Measurements from ENCODE around the gene CSMD2. TPM values are rescaled to one million over a fixed set of nuclear protein-coding genes. Genes with fewer than 3 reads are reported as not detected.

CSMD2 gene
- total RNA-seq, 1 donor from 2014 or later = 2.1 TPM

DNA sequence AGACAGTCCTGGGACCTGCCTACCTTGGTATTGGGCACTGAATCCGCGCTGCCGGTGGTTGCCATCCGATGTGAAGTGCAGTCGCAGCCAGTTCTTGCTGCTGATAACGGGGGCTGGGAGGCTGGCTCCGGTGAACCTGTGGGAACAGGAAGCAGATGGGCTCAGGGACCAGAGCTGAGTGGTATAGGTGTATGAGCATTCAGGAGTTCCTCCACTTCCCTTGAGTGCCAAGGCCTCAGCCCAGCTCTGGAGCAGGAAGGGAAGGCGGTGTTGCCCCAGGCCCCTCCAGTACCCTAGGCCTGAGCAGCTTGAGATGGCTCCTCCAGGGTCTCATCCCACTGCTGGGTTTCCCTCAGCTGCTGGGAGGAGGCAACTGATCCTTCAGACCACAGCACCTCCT, 318.2 kb downstream of the CSMD2 start:
- DNase-seq (ENCODE audit: low spot score) = no peak
- no peak overlapping the region for H3K27ac Mint-ChIP-seq (ENCODE audit: unreplicated experiment)
- no peaks in the 10 kb centered on the region for H3K9me3 Mint-ChIP-seq (ENCODE audit: unreplicated experiment)
- no peak overlapping the region for H3K4me3 Mint-ChIP-seq (ENCODE audit: unreplicated experiment)
- no peak for TF ChIP-seq CTCF (IDR thresholded peaks at IDR 0.05; ENCODE audit: unreplicated experiment)
- H3K4me1 Mint-ChIP-seq (ENCODE audit: unreplicated experiment) = peaks cover 13% of the 10 kb centered on the region
- H3K27me3 Mint-ChIP-seq (ENCODE audit: unreplicated experiment) = peaks cover 6% of the 10 kb centered on the region
- no peaks in the 10 kb centered on the region for H3K36me3 Mint-ChIP-seq (ENCODE audit: low read depth, unreplicated experiment)

DNA sequence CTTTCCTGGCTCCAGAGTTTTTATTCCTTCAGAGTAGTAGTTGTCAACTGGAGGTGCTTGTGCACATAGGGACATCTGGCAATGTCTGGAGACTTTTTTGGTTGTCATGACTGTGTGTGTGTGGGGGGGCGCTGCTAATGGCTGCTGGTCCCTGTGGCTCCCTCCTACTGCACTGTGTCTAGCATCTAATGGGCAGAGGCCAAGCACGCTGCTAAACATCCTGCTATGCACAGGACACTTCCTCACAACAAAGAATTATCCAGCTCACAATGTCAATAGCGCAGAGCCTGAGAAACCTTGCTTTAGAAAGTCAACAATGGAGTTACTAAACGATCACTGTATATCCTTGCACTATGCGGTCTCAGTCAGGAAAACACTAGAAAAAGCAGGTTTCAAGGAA, 320.9 kb downstream of the CSMD2 start:
- no peaks in the 10 kb centered on the region for H3K36me3 Mint-ChIP-seq (ENCODE audit: low read depth, unreplicated experiment)
- H3K27ac Mint-ChIP-seq (ENCODE audit: unreplicated experiment) = no peak overlapping the region
- H3K9me3 Mint-ChIP-seq (ENCODE audit: unreplicated experiment) = no peaks in the 10 kb centered on the region
- peaks cover 6% of the 10 kb centered on the region for H3K27me3 Mint-ChIP-seq (ENCODE audit: unreplicated experiment)
- H3K4me3 Mint-ChIP-seq (ENCODE audit: unreplicated experiment) = no peak overlapping the region
- H3K4me1 Mint-ChIP-seq (ENCODE audit: unreplicated experiment) = peaks cover 11% of the 10 kb centered on the region
- TF ChIP-seq CTCF (IDR thresholded peaks at IDR 0.05; ENCODE audit: unreplicated experiment) = no peak
- DNase-seq (ENCODE audit: low spot score) = no peak

- H3K9me3 Mint-ChIP-seq (ENCODE audit: unreplicated experiment) = no peaks in the 10 kb centered on the region
- peaks cover 8% of the 10 kb centered on the region for H3K27me3 Mint-ChIP-seq (ENCODE audit: unreplicated experiment)
- no peaks in the 10 kb centered on the region for H3K36me3 Mint-ChIP-seq (ENCODE audit: low read depth, unreplicated experiment)
- no peak for TF ChIP-seq CTCF (IDR thresholded peaks at IDR 0.05; ENCODE audit: unreplicated experiment)
- DNase-seq (ENCODE audit: low spot score) = no peak
- no peak overlapping the region for H3K27ac Mint-ChIP-seq (ENCODE audit: unreplicated experiment)
- H3K4me1 Mint-ChIP-seq (ENCODE audit: unreplicated experiment) = peaks cover 8% of the 10 kb centered on the region
- no peak overlapping the region for H3K4me3 Mint-ChIP-seq (ENCODE audit: unreplicated experiment)
Measured at GRCh38 chr1:33842348-33842747, 322.7 kb downstream of the CSMD2 start.

DNA sequence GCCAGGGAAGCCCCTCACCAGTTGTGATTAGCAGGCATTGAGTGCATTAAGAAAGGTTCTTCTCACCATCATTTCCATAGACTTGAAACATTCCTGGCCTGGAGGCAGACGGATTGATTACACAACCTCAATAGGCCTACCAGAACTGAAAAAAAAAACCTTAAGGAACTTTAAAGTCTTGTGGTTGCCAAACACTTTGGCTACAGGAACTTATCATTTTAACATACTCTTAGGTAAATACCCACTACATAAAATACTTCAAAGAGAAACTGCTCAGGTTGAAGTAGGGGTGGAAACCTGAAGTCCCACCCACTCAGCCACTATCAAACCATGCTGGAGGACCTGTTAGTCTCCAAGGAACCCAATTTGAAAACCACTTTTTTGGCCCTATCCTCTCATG, 323.5 kb downstream of the CSMD2 start:
- Mint-ChIP-seq H3K27ac (ENCODE audit: unreplicated experiment) (no peak overlapping the region), H3K27me3 (ENCODE audit: unreplicated experiment) (peaks cover 8% of the 10 kb centered on the region), H3K4me1 (ENCODE audit: unreplicated experiment) (peaks cover 8% of the 10 kb centered on the region), H3K9me3 (ENCODE audit: unreplicated experiment) (no peaks in the 10 kb centered on the region), H3K36me3 (ENCODE audit: low read depth, unreplicated experiment) (no peaks in the 10 kb centered on the region), H3K4me3 (ENCODE audit: unreplicated experiment) (no peak overlapping the region)
- TF ChIP-seq CTCF (IDR thresholded peaks at IDR 0.05; ENCODE audit: unreplicated experiment) = no peak
- DNase-seq (ENCODE audit: low spot score) = no peak

- DNase-seq (ENCODE audit: low spot score) = no peak
- Mint-ChIP-seq H3K4me1 (ENCODE audit: unreplicated experiment) (no peaks in the 10 kb centered on the region), H3K36me3 (ENCODE audit: low read depth, unreplicated experiment) (no peaks in the 10 kb centered on the region), H3K27ac (ENCODE audit: unreplicated experiment) (no peak overlapping the region), H3K4me3 (ENCODE audit: unreplicated experiment) (no peak overlapping the region), H3K27me3 (ENCODE audit: unreplicated experiment) (peaks cover 2% of the 10 kb centered on the region), H3K9me3 (ENCODE audit: unreplicated experiment) (no peaks in the 10 kb centered on the region)
- no peak for TF ChIP-seq CTCF (IDR thresholded peaks at IDR 0.05; ENCODE audit: unreplicated experiment)
Measured at GRCh38 chr1:33837635-33838034, 327.4 kb downstream of the CSMD2 start.

Measured in endothelial cell (in vitro differentiated cells).